Measurements from ENCODE around the gene MOBP.
"Not testable (repeated sequence)": the region's sequence is repeated elsewhere in the genome, so short reads cannot be mapped to it uniquely, and the experiment has no call there.

The MOBP gene

DNA sequence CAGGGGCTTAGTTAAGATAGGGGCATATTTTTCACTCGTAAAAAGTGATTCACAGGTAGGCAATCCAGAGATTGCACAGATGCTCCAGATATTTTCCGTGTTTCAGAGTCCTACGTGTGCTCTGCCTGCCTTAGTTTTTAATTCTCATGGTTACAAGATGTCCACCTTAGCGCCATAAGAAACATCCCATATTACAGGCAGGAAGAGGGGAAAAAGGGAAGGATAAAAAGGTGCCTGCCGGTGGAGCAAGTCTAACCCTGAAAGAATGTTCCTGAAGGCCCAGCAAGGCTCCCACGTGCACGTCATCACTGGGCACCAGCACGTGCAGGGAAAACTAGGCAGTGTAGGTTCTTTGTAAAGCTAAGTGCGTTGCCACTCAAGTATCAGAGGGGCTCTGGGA, 10.1 kb upstream of the MOBP start:
- Histone ChIP-seq H3K79me2 (ENCODE audit: insufficient read depth, low read length) (no peaks in the 10 kb centered on the region), H3K9ac (ENCODE audit: low read length) (no peak overlapping the region), H3K27ac (ENCODE audit: low read depth, low read length) (no peak overlapping the region), H3K36me3 (ENCODE audit: low read length) (no peaks in the 10 kb centered on the region), H3F3A (ENCODE audit: insufficient read depth) (no peaks in the 10 kb centered on the region), H4K20me1 (ENCODE audit: low read depth, low read length) (no peaks in the 10 kb centered on the region), H3K9me3 (ENCODE audit: insufficient read depth, low read length) (no peaks in the 10 kb centered on the region), H3K9me2 (replicated peaks; ENCODE audit: insufficient read depth, low read length) (no peaks in the 10 kb centered on the region), H3K27me3 (ENCODE audit: low read length) (no peaks in the 10 kb centered on the region; the same call in none of the 2 replicates), H2AFZ (ENCODE audit: low read depth, low read length, severe bottlenecking) (no peak overlapping the region), H3K4me2 (ENCODE audit: low read depth, low read length, poor library complexity, severe bottlenecking) (no peak overlapping the region), H3K4me3 (ENCODE audit: insufficient read depth, low read length, poor library complexity, severe bottlenecking) (no peak overlapping the region)
- TF ChIP-seq EZH2phosphoT487 (conservative IDR thresholded peaks at IDR 0.05; ENCODE audit: low read length): no peak
- no peak for TF ChIP-seq CTCF (IDR thresholded peaks at IDR 0.05; ENCODE audit: insufficient read depth, low read length, poor library complexity, severe bottlenecking)

- H3K4me2 ChIP-seq (ENCODE audit: low read depth, low read length, poor library complexity, severe bottlenecking); H3K36me3 ChIP-seq (ENCODE audit: low read length); H3K9me2 ChIP-seq (replicated peaks; ENCODE audit: insufficient read depth, low read length); H4K20me1 ChIP-seq (ENCODE audit: low read depth, low read length); H3K27ac ChIP-seq (ENCODE audit: low read depth, low read length); H3K4me3 ChIP-seq (ENCODE audit: insufficient read depth, low read length, poor library complexity, severe bottlenecking); H3K9ac ChIP-seq (ENCODE audit: low read length); H3K79me2 ChIP-seq (ENCODE audit: insufficient read depth, low read length); H3K27me3 ChIP-seq (ENCODE audit: low read length); H2AFZ ChIP-seq (ENCODE audit: low read depth, low read length, severe bottlenecking); H3F3A ChIP-seq (ENCODE audit: insufficient read depth); H3K9me3 ChIP-seq (ENCODE audit: insufficient read depth, low read length): not testable (repeated sequence)
Measured at GRCh38 chr3:39458579-39458978, 8.9 kb upstream of the MOBP start.

DNA sequence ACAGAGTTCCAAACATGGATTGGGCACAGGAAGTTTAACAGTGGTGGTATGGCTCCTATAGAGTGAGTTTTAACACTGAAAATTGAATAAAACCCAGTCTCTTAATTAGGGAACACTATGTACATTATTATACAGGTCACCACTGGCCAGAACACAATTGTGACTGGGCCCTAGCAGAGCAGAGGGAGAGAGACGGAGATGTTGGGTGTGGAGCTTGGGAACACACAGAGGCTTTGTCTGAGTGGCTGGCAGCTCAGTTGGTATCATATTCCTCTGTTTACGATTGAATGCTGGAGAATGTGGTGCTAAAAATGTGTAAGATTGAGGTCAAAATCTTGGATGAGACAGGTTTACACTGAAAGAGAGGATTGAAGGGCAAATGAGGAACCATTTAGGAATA, 6.8 kb upstream of the MOBP start:
- no peak overlapping the region for H3K9ac ChIP-seq (ENCODE audit: low read length)
- H3K27me3 ChIP-seq (ENCODE audit: low read length): no peaks in the 10 kb centered on the region; the same call in none of the 2 replicates
- H3K9me2 ChIP-seq (replicated peaks; ENCODE audit: insufficient read depth, low read length): no peaks in the 10 kb centered on the region
- H3K27ac ChIP-seq (ENCODE audit: low read depth, low read length): no peak overlapping the region
- no peak overlapping the region for H2AFZ ChIP-seq (ENCODE audit: low read depth, low read length, severe bottlenecking)
- H3K4me2 ChIP-seq (ENCODE audit: low read depth, low read length, poor library complexity, severe bottlenecking): no peak overlapping the region
- H3K4me3 ChIP-seq (ENCODE audit: insufficient read depth, low read length, poor library complexity, severe bottlenecking): no peak overlapping the region
- no peaks in the 10 kb centered on the region for H3K79me2 ChIP-seq (ENCODE audit: insufficient read depth, low read length)
- TF ChIP-seq CTCF (IDR thresholded peaks at IDR 0.05; ENCODE audit: insufficient read depth, low read length, poor library complexity, severe bottlenecking) (no peak), EZH2phosphoT487 (conservative IDR thresholded peaks at IDR 0.05; ENCODE audit: low read length) (no peak)
- no peaks in the 10 kb centered on the region for H3F3A ChIP-seq (ENCODE audit: insufficient read depth)
- no peaks in the 10 kb centered on the region for H3K9me3 ChIP-seq (ENCODE audit: insufficient read depth, low read length)
- no peaks in the 10 kb centered on the region; the same call in 1 of the 2 replicates for H4K20me1 ChIP-seq (ENCODE audit: low read depth, low read length)
- no peaks in the 10 kb centered on the region for H3K36me3 ChIP-seq (ENCODE audit: low read length)

DNA sequence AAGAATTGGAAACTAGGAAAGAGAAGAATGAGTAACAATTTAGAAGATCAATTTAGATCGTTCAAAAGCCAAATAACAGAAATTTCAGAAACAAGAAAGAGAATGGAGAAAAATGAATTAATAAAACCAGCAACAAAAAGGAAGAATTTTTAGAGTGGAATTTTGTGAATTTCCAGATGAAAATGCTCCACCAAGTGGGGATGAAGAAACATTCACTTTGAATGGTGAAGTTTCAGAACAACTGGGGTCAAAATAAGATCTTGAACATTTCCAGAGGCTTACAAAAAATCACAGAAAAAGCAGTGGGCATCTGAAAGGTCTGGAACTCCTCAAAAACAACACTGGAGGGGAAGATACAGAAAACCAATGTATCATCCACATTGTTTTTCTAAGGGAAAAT, 4.2 kb upstream of the MOBP start:
- H3K4me2 ChIP-seq (ENCODE audit: low read depth, low read length, poor library complexity, severe bottlenecking): no peak overlapping the region
- no peaks in the 10 kb centered on the region for H3F3A ChIP-seq (ENCODE audit: insufficient read depth)
- no peaks in the 10 kb centered on the region; the same call in 1 of the 2 replicates for H4K20me1 ChIP-seq (ENCODE audit: low read depth, low read length)
- no peaks in the 10 kb centered on the region for H3K79me2 ChIP-seq (ENCODE audit: insufficient read depth, low read length)
- no peak overlapping the region for H3K4me3 ChIP-seq (ENCODE audit: insufficient read depth, low read length, poor library complexity, severe bottlenecking)
- H3K9me3 ChIP-seq (ENCODE audit: insufficient read depth, low read length): no peaks in the 10 kb centered on the region
- no peak for TF ChIP-seq EZH2phosphoT487 (conservative IDR thresholded peaks at IDR 0.05; ENCODE audit: low read length)
- no peaks in the 10 kb centered on the region for H3K9me2 ChIP-seq (replicated peaks; ENCODE audit: insufficient read depth, low read length)
- H3K9ac ChIP-seq (ENCODE audit: low read length): no peak overlapping the region
- H3K27me3 ChIP-seq (ENCODE audit: low read length): no peaks in the 10 kb centered on the region; the same call in 1 of the 2 replicates
- H3K27ac ChIP-seq (ENCODE audit: low read depth, low read length): no peak overlapping the region
- no peaks in the 10 kb centered on the region for H3K36me3 ChIP-seq (ENCODE audit: low read length)
- no peak overlapping the region for H2AFZ ChIP-seq (ENCODE audit: low read depth, low read length, severe bottlenecking)

Measured in SU-DHL-6 (cell line).